PC-3 (cell line): ENCODE data around the gene LCP1.

Source experiments
- EZH2 ChIP-seq: fragments of 300-600 bp; sonication (generic); IDR thresholded peaks from one replicate; pipeline ENCODE4 v1.6.1; 2017; ENCODE audit warnings: antibody characterized with exemption, mild to moderate bottlenecking, low read length; ENCODE audit not compliant: unreplicated experiment
- TF ChIP-seq, protein P1 (sequence below): fragments of 300-600 bp; sonication (generic); conservative IDR thresholded peaks from 2 replicates; pipeline ENCODE4 v1.5.1; 2017; ENCODE audit warnings: antibody characterized with exemption, low read depth, mild to moderate bottlenecking, low read length

GRCh38 chr13:46076827-46077226 is 105.2 kb downstream of the LCP1 start:
- TF ChIP-seq, protein P1, sequence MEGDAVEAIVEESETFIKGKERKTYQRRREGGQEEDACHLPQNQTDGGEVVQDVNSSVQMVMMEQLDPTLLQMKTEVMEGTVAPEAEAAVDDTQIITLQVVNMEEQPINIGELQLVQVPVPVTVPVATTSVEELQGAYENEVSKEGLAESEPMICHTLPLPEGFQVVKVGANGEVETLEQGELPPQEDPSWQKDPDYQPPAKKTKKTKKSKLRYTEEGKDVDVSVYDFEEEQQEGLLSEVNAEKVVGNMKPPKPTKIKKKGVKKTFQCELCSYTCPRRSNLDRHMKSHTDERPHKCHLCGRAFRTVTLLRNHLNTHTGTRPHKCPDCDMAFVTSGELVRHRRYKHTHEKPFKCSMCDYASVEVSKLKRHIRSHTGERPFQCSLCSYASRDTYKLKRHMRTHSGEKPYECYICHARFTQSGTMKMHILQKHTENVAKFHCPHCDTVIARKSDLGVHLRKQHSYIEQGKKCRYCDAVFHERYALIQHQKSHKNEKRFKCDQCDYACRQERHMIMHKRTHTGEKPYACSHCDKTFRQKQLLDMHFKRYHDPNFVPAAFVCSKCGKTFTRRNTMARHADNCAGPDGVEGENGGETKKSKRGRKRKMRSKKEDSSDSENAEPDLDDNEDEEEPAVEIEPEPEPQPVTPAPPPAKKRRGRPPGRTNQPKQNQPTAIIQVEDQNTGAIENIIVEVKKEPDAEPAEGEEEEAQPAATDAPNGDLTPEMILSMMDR: no peak
- no peak for TF ChIP-seq EZH2
